H1 (cell line): ENCODE data around the gene ICE1. TPM values are rescaled to one million over a fixed set of nuclear protein-coding genes. Genes with fewer than 3 reads are reported as not detected.

Source experiments
- CTCF ChIA-PET: fragments of 300-600 bp; sonication (Branson Sonifier 250); formaldehyde crosslinking; loops from one replicate; lab custom pipeline; 2021; ENCODE audit not compliant: partially characterized antibody; lab: Charles Lee
- POLR2A ChIA-PET: fragments of 300-600 bp; sonication (Branson Sonifier 250); formaldehyde crosslinking; loops from one replicate; lab custom pipeline; 2021; ENCODE audit warnings: inconsistent platforms; ENCODE audit not compliant: partially characterized antibody; lab: Charles Lee
- DNase-seq, 2 experiments: peaks; one replicate each; pipeline versions ENCODE4 v3.0.0 to v3.0.0-alpha.2; 2010 to 2022; ENCODE audit warnings: low spot score in 2 of 2, low read depth in 1 of 2, mixed read lengths in 1 of 2
- FAIRE-seq: peaks from 2 replicates; lab custom pipeline; 2011; peaks lifted over from hg19 to GRCh38; lab: Jason Lieb, UNC
- H2AFZ ChIP-seq: 2 replicates; pipeline ENCODE4 v1.8.1; 2012; ENCODE audit warnings: low read length, inconsistent platforms
- H2AK5ac ChIP-seq: 2 replicates; pipeline ENCODE4 v1.6.1; 2013; ENCODE audit warnings: low read depth, low read length
- H2BK120ac ChIP-seq: replicated peaks from 2 replicates; pipeline ENCODE3; 2013; ENCODE audit warnings: low read depth, low read length, inconsistent platforms
- H2BK12ac ChIP-seq: 2 replicates; pipeline ENCODE4 v1.6.1; 2013; ENCODE audit warnings: low read depth, low read length
- H2BK15ac ChIP-seq: 2 replicates; pipeline ENCODE4 v1.6.1; 2013; ENCODE audit warnings: low read length
- H2BK20ac ChIP-seq: 2 replicates; pipeline ENCODE4 v1.6.1; 2013; ENCODE audit warnings: low read length
- H2BK5ac ChIP-seq: 2 replicates; pipeline ENCODE4 v1.6.1; 2013; ENCODE audit warnings: low read depth, low read length
- H3K14ac ChIP-seq: 2 replicates; pipeline ENCODE4 v1.6.1; 2013; ENCODE audit warnings: inconsistent platforms; ENCODE audit not compliant: insufficient read length
- H3K18ac ChIP-seq: 2 replicates; pipeline ENCODE4 v1.6.1; 2013; ENCODE audit warnings: low read length; ENCODE audit errors: extremely low read depth
- H3K23ac ChIP-seq: 2 replicates; pipeline ENCODE4 v1.6.1; 2013; ENCODE audit warnings: inconsistent platforms; ENCODE audit not compliant: insufficient read length
- H3K23me2 ChIP-seq: 2 replicates; pipeline ENCODE4 v1.6.1; 2013; ENCODE audit warnings: low read depth, low read length
- H3K27ac ChIP-seq: 2 replicates; pipeline ENCODE4 v1.6.1; 2011; ENCODE audit warnings: low read depth, low read length, inconsistent platforms
- H3K27me3 ChIP-seq, 4 experiments: replicated peaks in 1 of 4; 1 replicate in 1 of 4; 2 replicates in 3 of 4; pipeline versions ENCODE4 v1.6.1 to v1.8.1; 2011 to 2013; ENCODE audit warnings: low read length in 3 of 4, mild to moderate bottlenecking in 3 of 4, inconsistent platforms in 2 of 4, mixed read lengths in 2 of 4, moderate library complexity in 1 of 4; ENCODE audit not compliant: control insufficient read depth in 3 of 4, insufficient read depth in 3 of 4; ENCODE audit errors: extremely low read depth in 1 of 4
- H3K36me3 ChIP-seq, 4 experiments: 2 replicates each; pipeline versions ENCODE4 v1.6.1 to v1.8.1; 2011 to 2013; ENCODE audit warnings: mild to moderate bottlenecking in 4 of 4, low read length in 3 of 4, moderate library complexity in 2 of 4, control low read depth in 1 of 4, inconsistent platforms in 1 of 4; ENCODE audit not compliant: insufficient read depth in 4 of 4, control insufficient read depth in 2 of 4
- H3K4ac ChIP-seq: replicated peaks from 2 replicates; pipeline ENCODE3; 2013; ENCODE audit warnings: low read length, low read depth, mixed read lengths, inconsistent platforms; ENCODE audit not compliant: insufficient read length
- H3K4me1 ChIP-seq, 4 experiments: replicated peaks in 1 of 4; 1 replicate in 1 of 4; 2 replicates in 3 of 4; pipeline versions ENCODE4 v1.6.1 to v1.8.1; 2011 to 2013; ENCODE audit warnings: low read length in 3 of 4, inconsistent platforms in 2 of 4, mixed read lengths in 1 of 4; ENCODE audit not compliant: insufficient read depth in 4 of 4, control insufficient read depth in 3 of 4
- H3K4me2 ChIP-seq, 2 experiments: 2 replicates each; pipeline versions ENCODE4 v1.6.1 to v1.8.1; 2011 to 2013; ENCODE audit warnings: low read depth in 2 of 2, low read length in 2 of 2, control low read depth in 1 of 2, inconsistent platforms in 1 of 2, mild to moderate bottlenecking in 1 of 2; ENCODE audit not compliant: insufficient read depth in 1 of 2
- H3K4me3 ChIP-seq, 4 experiments: fragments of 200-600, 300-600 bp in 1 of 4; sonication (generic), shearing (Covaris generic), sonication (Bioruptor Twin) in 1 of 4; 2 replicates each; pipeline versions ENCODE4 v1.5.1 to v1.8.1; 2011 to 2016; ENCODE audit warnings: low read length in 4 of 4, low read depth in 3 of 4, control low read depth in 2 of 4, inconsistent platforms in 2 of 4, mild to moderate bottlenecking in 2 of 4, mixed read lengths in 1 of 4, moderate library complexity in 1 of 4; ENCODE audit not compliant: insufficient read depth in 2 of 4; ENCODE audit errors: extremely low read depth in 1 of 4
- H3K56ac ChIP-seq: replicated peaks from 2 replicates; pipeline ENCODE3; 2013; ENCODE audit warnings: low read depth, mild to moderate bottlenecking, mixed read lengths, low read length, inconsistent platforms; ENCODE audit not compliant: insufficient read length
- H3K79me1 ChIP-seq: 2 replicates; pipeline ENCODE4 v1.6.1; 2013; ENCODE audit warnings: low read depth, low read length, control low read depth
- H3K79me2 ChIP-seq, 2 experiments: 2 replicates each; pipeline versions ENCODE4 v1.6.1 to v1.8.1; 2012 to 2013; ENCODE audit warnings: low read length in 2 of 2, mild to moderate bottlenecking in 2 of 2, inconsistent platforms in 1 of 2; ENCODE audit not compliant: insufficient read depth in 2 of 2, control insufficient read depth in 1 of 2
- H3K9ac ChIP-seq, 4 experiments: replicated peaks in 1 of 4; 1 replicate in 1 of 4; 2 replicates in 3 of 4; pipeline versions ENCODE4 v1.6.1 to v1.8.1; 2011 to 2013; ENCODE audit warnings: low read depth in 3 of 4, low read length in 3 of 4, control low read depth in 2 of 4, mild to moderate bottlenecking in 2 of 4, moderate library complexity in 2 of 4, inconsistent platforms in 1 of 4; ENCODE audit errors: extremely low read depth in 1 of 4
- H3K9me3 ChIP-seq, 2 experiments: 2 replicates each; pipeline versions ENCODE4 v1.6.1 to v1.8.1; 2012 to 2013; ENCODE audit warnings: mild to moderate bottlenecking in 2 of 2, moderate library complexity in 2 of 2, control low read depth in 1 of 2, inconsistent platforms in 1 of 2, low read depth in 1 of 2, low read length in 1 of 2, mixed read lengths in 1 of 2; ENCODE audit not compliant: insufficient read depth in 2 of 2
- H4K20me1 ChIP-seq, 2 experiments: replicated peaks in 1 of 2; 2 replicates each; pipeline versions ENCODE3 to v1.8.1; 2011 to 2013; ENCODE audit warnings: inconsistent platforms in 2 of 2, low read length in 2 of 2, mild to moderate bottlenecking in 1 of 2; ENCODE audit not compliant: insufficient read depth in 2 of 2, control insufficient read depth in 1 of 2
- H4K5ac ChIP-seq: 2 replicates; pipeline ENCODE4 v1.6.1; 2013; ENCODE audit warnings: low read length, low read depth, mixed read lengths, inconsistent platforms; ENCODE audit not compliant: insufficient read length
- H4K8ac ChIP-seq: 2 replicates; pipeline ENCODE4 v1.8.0; 2013; ENCODE audit warnings: mild to moderate bottlenecking, moderate library complexity, low read length, inconsistent platforms; ENCODE audit not compliant: insufficient read depth; ENCODE audit errors: extremely low read depth
- H4K91ac ChIP-seq: replicated peaks from 2 replicates; pipeline ENCODE3; 2013; ENCODE audit warnings: low read length, mixed read lengths, inconsistent platforms; ENCODE audit not compliant: insufficient read length
- BRCA1 ChIP-seq: IDR thresholded peaks from 2 replicates; pipeline ENCODE4 v1.6.1; 2012; ENCODE audit warnings: low read depth, low read length, improper control_type of control experiment
- CHD2 ChIP-seq: IDR thresholded peaks from 2 replicates; pipeline ENCODE4 v1.6.1; 2012; ENCODE audit warnings: low read length, improper control_type of control experiment
- FOSL1 ChIP-seq: IDR thresholded peaks from 2 replicates; pipeline ENCODE4 v1.6.1; 2011; ENCODE audit warnings: mild to moderate bottlenecking, low read depth, low read length, moderate library complexity; ENCODE audit not compliant: insufficient read depth
- GTF2F1 ChIP-seq: IDR thresholded peaks from 2 replicates; pipeline ENCODE4 v1.6.1; 2012; ENCODE audit warnings: low read depth, low read length, improper control_type of control experiment, borderline replicate concordance
- KDM1A ChIP-seq: fragments of 200-600, 300-600 bp; sonication (generic); IDR thresholded peaks from 2 replicates; pipeline ENCODE4 v1.7.1; 2016; ENCODE audit warnings: mild to moderate bottlenecking, low read length, borderline replicate concordance
- KDM5A ChIP-seq: fragments of 200-600 bp; IDR thresholded peaks from 2 replicates; pipeline ENCODE4 v1.7.1; 2012; ENCODE audit warnings: mild to moderate bottlenecking, low read length, inconsistent platforms, mixed read lengths
- NANOG ChIP-seq: IDR thresholded peaks from 2 replicates; pipeline ENCODE4 v1.6.1; 2011; ENCODE audit warnings: low read length, low read depth, mild to moderate bottlenecking, inconsistent platforms; ENCODE audit not compliant: insufficient read depth, poor library complexity, severe bottlenecking
- POLR2A ChIP-seq, 2 experiments: IDR thresholded peaks; 1 replicate in 1 of 2; 2 replicates in 1 of 2; pipeline ENCODE4 v1.6.1; 2011; ENCODE audit warnings: low read depth in 2 of 2, low read length in 2 of 2, mild to moderate bottlenecking in 2 of 2; ENCODE audit errors: control extremely low read depth in 1 of 2
- RFX5 ChIP-seq: IDR thresholded peaks from 2 replicates; pipeline ENCODE4 v1.6.1; 2011; ENCODE audit warnings: low read depth, low read length, improper control_type of control experiment, borderline replicate concordance
- RXRA ChIP-seq: IDR thresholded peaks from 2 replicates; pipeline ENCODE4 v1.6.1; 2011; ENCODE audit warnings: low read depth, mild to moderate bottlenecking, low read length, moderate library complexity; ENCODE audit not compliant: insufficient read depth
- SAP30 ChIP-seq: fragments of 300-600 bp; sonication (generic); IDR thresholded peaks from 2 replicates; pipeline ENCODE4 v1.7.1; 2012; ENCODE audit warnings: low read length, moderate library complexity, mild to moderate bottlenecking, inconsistent platforms; ENCODE audit not compliant: insufficient read depth, insufficient replicate concordance
- SIRT6 ChIP-seq: IDR thresholded peaks from one replicate; pipeline ENCODE4 v1.7.1; 2012; ENCODE audit warnings: low read length, inconsistent platforms
- SP4 ChIP-seq: IDR thresholded peaks from 2 replicates; pipeline ENCODE4 v1.6.1; 2012; ENCODE audit warnings: low read length, inconsistent platforms
- YY1 ChIP-seq: IDR thresholded peaks from 2 replicates; pipeline ENCODE4 v1.6.1; 2011; ENCODE audit warnings: low read depth, mild to moderate bottlenecking, low read length
- WGBS, 2 experiments: shearing (Covaris generic) in 1 of 2; methylation state at CpG; one replicate each; pipeline versions ENCODE4 v1.1.6 to v1.1.7; 2013 to 2015; ENCODE audit warnings: low lambda C conversion rate in 2 of 2, mixed read lengths in 2 of 2, inconsistent platforms in 1 of 2, low coverage in 1 of 2, missing lambda C conversion rate in 1 of 2; ENCODE audit not compliant: insufficient replicate concordance in 2 of 2, insufficient coverage in 1 of 2, insufficient read length in 1 of 2; ENCODE audit errors: extremely low coverage in 1 of 2, missing lambda C conversion rate in 1 of 2; 5-methylcytosine and 5-hydroxymethylcytosine counted together
- polyA plus RNA-seq, 7 experiments: library from polyadenylated mRNA; depleted of rRNA in 3 of 7; stranded (reverse) in 5 of 7; unstranded in 2 of 7; fragments of >200 nt in 5 of 7; fragments of 200-250 nt in 2 of 7; gene quantifications; 1 replicate in 5 of 7; 2 replicates in 1 of 7; 4 replicates in 1 of 7; pipeline versions ENCODE4 v1.2.1 to v1.2.3, GENCODE V29; 2011 to 2013; ENCODE audit warnings: missing spikeins in 2 of 7, mixed read lengths in 2 of 7
- total RNA-seq: library from RNA; stranded (reverse); fragmentation: NEBNext Ultra II Directional; extraction: Animal tissue kit (Norgen Biotek cat#: 25700); gene quantifications from 2 replicates; pipeline ENCODE4 v1.2.1, GENCODE V29; 2021
- TF ChIP-seq, protein P1 (sequence below): IDR thresholded peaks from 2 replicates; pipeline ENCODE4 v1.6.1; 2011; ENCODE audit warnings: low read depth, mild to moderate bottlenecking, low read length; ENCODE audit not compliant: insufficient read depth

ICE1 gene
- total and polyA plus RNA-seq, 2 of the 8 experiments (the other 6 are each of a cell fraction or from before 2014, with no cell fraction given) = 11.8 to 53.9 TPM

DNA sequence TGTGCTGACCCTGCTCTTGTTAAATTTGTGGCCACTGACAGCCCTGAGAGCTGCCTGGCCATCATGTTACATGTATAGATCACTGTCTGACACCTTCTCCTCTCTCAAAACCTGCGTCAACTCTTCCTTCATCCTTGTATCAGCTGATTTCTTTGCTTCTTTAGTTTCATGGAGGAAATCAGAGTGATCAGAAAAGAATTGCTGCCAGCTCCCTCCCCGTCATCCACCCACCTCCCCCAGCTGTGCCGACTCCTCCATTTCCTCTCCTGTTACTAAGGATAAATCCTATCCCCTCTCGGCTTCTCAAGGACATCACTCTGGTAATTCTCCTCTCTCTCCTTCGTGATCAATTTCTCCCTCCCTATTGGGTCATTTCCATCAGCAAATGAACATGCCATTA lies 108.9 kb downstream of the ICE1 start:
- Histone ChIP-seq H3K36me3 (no peaks in the 10 kb centered on the region), H3K14ac (no peak overlapping the region), H4K91ac (no peak overlapping the region), H2BK5ac (no peak overlapping the region), H3K56ac (no peak overlapping the region), H3K4ac (no peak overlapping the region), H3K4me2 (no peak overlapping the region), H3K27ac (no peak overlapping the region), H2BK12ac (no peak overlapping the region), H4K5ac (no peak overlapping the region), H3K27me3 (no peaks in the 10 kb centered on the region; a peak in 1 of 7 replicates), H4K20me1 (no peaks in the 10 kb centered on the region), H3K79me1 (no peaks in the 10 kb centered on the region), H4K8ac (no peak overlapping the region), H3K4me3 (no peak overlapping the region), H2BK15ac (no peak overlapping the region), H3K18ac (no peak overlapping the region), H2BK20ac (no peak overlapping the region), H2AFZ (no peak overlapping the region), H3K9me3 (peaks cover 0 to 2% of the 10 kb centered on the region in 2 experiments; a peak in 1 of 4 replicates), H3K9ac (no peak overlapping the region), H2AK5ac (no peak overlapping the region), H3K4me1 (peaks cover 0 to 7% (median 0%) of the 10 kb centered on the region in 4 experiments; a peak in 1 of 7 replicates), H2BK120ac (no peak overlapping the region), H3K23me2 (no peaks in the 10 kb centered on the region), H3K79me2 (no peaks in the 10 kb centered on the region), H3K23ac (no peak overlapping the region)
- CTCF ChIA-PET = interaction anchor here (0.8 kb wide), 1 partner anchor 336 kb away, joined by 3 read pairs; no protein-coding TSS in a partner anchor
- no peak for FAIRE-seq
- DNase-seq = no peak
- WGBS, 2 experiments = 94% methylated on average over 5 of the region's 5 CpGs; no CpG with 5 or more reads in 1 of the 2 experiments
- POLR2A ChIA-PET = no interaction called here
- no peak for TF ChIP-seq RXRA
- no peak for TF ChIP-seq KDM5A
- TF ChIP-seq KDM1A = no peak
- TF ChIP-seq, protein P1, sequence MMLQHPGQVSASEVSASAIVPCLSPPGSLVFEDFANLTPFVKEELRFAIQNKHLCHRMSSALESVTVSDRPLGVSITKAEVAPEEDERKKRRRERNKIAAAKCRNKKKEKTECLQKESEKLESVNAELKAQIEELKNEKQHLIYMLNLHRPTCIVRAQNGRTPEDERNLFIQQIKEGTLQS = no peak
- TF ChIP-seq SIRT6 = no peak
- no peak for TF ChIP-seq NANOG
- TF ChIP-seq SP4 = no peak
- TF ChIP-seq FOSL1 = no peak
- no peak for TF ChIP-seq YY1
- TF ChIP-seq RFX5 = no peak
- TF ChIP-seq POLR2A (IDR thresholded peaks at IDR 0.05; ENCODE audit: control extremely low read depth in 1 of 2, low read depth in 2 of 2, low read length in 2 of 2) = no peak
- no peak for TF ChIP-seq BRCA1
- no peak for TF ChIP-seq SAP30
- no peak for TF ChIP-seq GTF2F1
- no peak for TF ChIP-seq CHD2
